ENCODE results near the gene GRM1.

GRCh38 chr6:146444189-146444588 is 415.3 kb downstream of the GRM1 start:
- TF ChIP-seq ARNT (IDR thresholded peaks at IDR 0.05) (no peak), FOXK2 (IDR thresholded peaks at IDR 0.05) (no peak), SP1 (IDR thresholded peaks at IDR 0.05) (no peak), FOXM1 (IDR thresholded peaks at IDR 0.05; ENCODE audit: borderline replicate concordance) (no peak), FOXA1 (IDR thresholded peaks at IDR 0.05) (no peak), TARDBP (IDR thresholded peaks at IDR 0.05) (no peak), BHLHE40 (IDR thresholded peaks at IDR 0.05; ENCODE audit: borderline replicate concordance) (no peak), L3MBTL2 (conservative IDR thresholded peaks at IDR 0.05) (no peak), ELF4 (IDR thresholded peaks at IDR 0.05) (no peak), SUZ12 (IDR thresholded peaks at IDR 0.05) (no peak), CTBP1 (IDR thresholded peaks at IDR 0.05; ENCODE audit: borderline replicate concordance) (no peak), HDGF (IDR thresholded peaks at IDR 0.05; ENCODE audit: borderline replicate concordance) (no peak), PKNOX1 (IDR thresholded peaks at IDR 0.05) (no peak), LEF1 (IDR thresholded peaks at IDR 0.05; ENCODE audit: borderline replicate concordance) (no peak)
